CD14-positive monocyte (primary cell): ENCODE data around the gene ACVR1B. TPM values are rescaled to one million over a fixed set of nuclear protein-coding genes. Genes with fewer than 3 reads are reported as not detected.

Experiments used
- DNase-seq, 3 donors: peaks; one replicate each; pipeline ENCODE4 v3.0.0-alpha.2; 2011 to 2022
- H2AFZ ChIP-seq: 2 replicates; pipeline ENCODE4 v1.6.0; 2012; ENCODE audit warnings: mild to moderate bottlenecking, low read depth, low read length, inconsistent platforms; ENCODE audit not compliant: insufficient read depth, poor library complexity, severe bottlenecking
- H3K27ac ChIP-seq, 2 donors: 1 replicate in 1 of 2; 2 replicates in 1 of 2; pipeline ENCODE4 v1.5.1; 2012 to 2013; ENCODE audit warnings: low read length in 2 of 2, control low read depth in 1 of 2, inconsistent platforms in 1 of 2, low read depth in 1 of 2, mild to moderate bottlenecking in 1 of 2
- H3K27me3 ChIP-seq, 2 donors: one replicate each; pipeline versions ENCODE4 v1.6.0 to v1.6.1; 2011 to 2013; ENCODE audit warnings: low read length in 2 of 2; ENCODE audit not compliant: control insufficient read depth in 2 of 2, insufficient read depth in 2 of 2
- H3K36me3 ChIP-seq, 2 donors: replicated peaks in 1 of 2; 1 replicate in 1 of 2; 2 replicates in 1 of 2; pipeline versions ENCODE4 v1.5.1 to v1.6.1; 2012 to 2013; ENCODE audit warnings: low read length in 2 of 2, control low read depth in 1 of 2, inconsistent platforms in 1 of 2, mild to moderate bottlenecking in 1 of 2; ENCODE audit not compliant: insufficient read depth in 2 of 2, control insufficient read depth in 1 of 2
- H3K4me1 ChIP-seq, 2 donors: 1 replicate in 1 of 2; 2 replicates in 1 of 2; pipeline versions ENCODE4 v1.5.1 to v1.6.1; 2012 to 2013; ENCODE audit warnings: low read length in 2 of 2, control low read depth in 1 of 2, inconsistent platforms in 1 of 2, mild to moderate bottlenecking in 1 of 2, moderate library complexity in 1 of 2; ENCODE audit not compliant: insufficient read depth in 2 of 2, control insufficient read depth in 1 of 2
- H3K4me2 ChIP-seq: replicated peaks from 2 replicates; pipeline ENCODE3; 2012; ENCODE audit warnings: low read length, moderate library complexity, mild to moderate bottlenecking; ENCODE audit not compliant: poor library complexity, severe bottlenecking; ENCODE audit errors: extremely low read depth
- H3K4me3 ChIP-seq, 3 experiments: fragments of 200-600 bp in 1 of 3; sonication (generic) in 1 of 3; replicated peaks in 1 of 3; 1 replicate in 2 of 3; 2 replicates in 1 of 3; pipeline ENCODE4 v1.5.1; 2011 to 2013; ENCODE audit warnings: low read length in 3 of 3, mild to moderate bottlenecking in 3 of 3, control low read depth in 2 of 3, low read depth in 2 of 3, inconsistent platforms in 1 of 3, moderate library complexity in 1 of 3
- H3K79me2 ChIP-seq: 2 replicates; pipeline ENCODE4 v1.6.0; 2012; ENCODE audit warnings: mild to moderate bottlenecking, control low read depth, inconsistent platforms, low read length, moderate library complexity; ENCODE audit not compliant: insufficient read depth
- H3K9ac ChIP-seq: 2 replicates; pipeline ENCODE4 v1.6.0; 2017; ENCODE audit warnings: low read length, mild to moderate bottlenecking; ENCODE audit not compliant: insufficient read depth, poor library complexity, severe bottlenecking
- H3K9me3 ChIP-seq, 2 donors: replicated peaks in 1 of 2; 1 replicate in 1 of 2; 2 replicates in 1 of 2; pipeline versions ENCODE4 v1.5.1 to v1.6.1; 2012 to 2013; ENCODE audit warnings: low read length in 2 of 2, control low read depth in 1 of 2; ENCODE audit not compliant: control insufficient read depth in 1 of 2, insufficient read depth in 1 of 2
- H4K20me1 ChIP-seq: 2 replicates; pipeline ENCODE4 v1.6.0; 2012; ENCODE audit warnings: mild to moderate bottlenecking, low read length, control low read depth, moderate library complexity; ENCODE audit not compliant: insufficient read depth
- H3K27ac Mint-ChIP-seq, 7 donors: one replicate each; pipeline ENCODE4 v1.8.0; 2020; ENCODE audit warnings: mild to moderate bottlenecking in 7 of 7, mixed read lengths in 7 of 7, moderate library complexity in 6 of 7, inconsistent platforms in 2 of 7
- H3K27me3 Mint-ChIP-seq, 3 donors: one replicate each; pipeline ENCODE4 v1.8.0; 2021 to 2022; ENCODE audit warnings: low read depth in 3 of 3, mild to moderate bottlenecking in 3 of 3, mixed read lengths in 3 of 3, moderate library complexity in 3 of 3, inconsistent platforms in 1 of 3
- H3K36me3 Mint-ChIP-seq, 2 donors: one replicate each; pipeline ENCODE4 v1.8.0; 2020; ENCODE audit warnings: mixed read lengths in 2 of 2, inconsistent platforms in 1 of 2, mild to moderate bottlenecking in 1 of 2
- H3K4me1 Mint-ChIP-seq: one replicate; pipeline ENCODE4 v1.8.0; 2020; ENCODE audit warnings: mild to moderate bottlenecking, mixed read lengths
- H3K4me3 Mint-ChIP-seq, 2 donors: one replicate each; pipeline ENCODE4 v1.8.0; 2020; ENCODE audit warnings: mild to moderate bottlenecking in 2 of 2, mixed read lengths in 2 of 2, moderate library complexity in 1 of 2
- H3K9me3 Mint-ChIP-seq, 7 donors: one replicate each; pipeline ENCODE4 v1.8.0; 2020 to 2022; ENCODE audit warnings: mixed read lengths in 7 of 7, mild to moderate bottlenecking in 6 of 7, moderate library complexity in 6 of 7, inconsistent platforms in 2 of 7
- WGBS: methylation state at CpG from one replicate; pipeline ENCODE4 v1.1.5; 2013; ENCODE audit warnings: missing lambda C conversion rate; ENCODE audit not compliant: insufficient coverage; 5-methylcytosine and 5-hydroxymethylcytosine counted together
- intact Hi-C, 2 donors: fragments of 100-400 bp; cut with micrococcal nuclease; formaldehyde crosslinking; loops; one replicate each; pipeline versions ENCODE4 v1.15.0 to v1.15.1; 2023
- polyA plus RNA-seq, 3 donors: library from polyadenylated mRNA; depleted of rRNA in 1 of 3; unstranded in 2 of 3; stranded (reverse) in 1 of 3; fragments of 300-500 nt in 2 of 3; fragments of >200 nt in 1 of 3; fragmentation: Illumina TruSeq in 2 of 3; gene quantifications; 1 replicate in 2 of 3; 2 replicates in 1 of 3; pipeline ENCODE4 v1.2.3, GENCODE V29; 2012 to 2021
- TF ChIP-seq, protein P1 (sequence below): fragments of 200-600 bp; IDR thresholded peaks from one replicate; pipeline ENCODE4 v1.8.0; 2022; ENCODE audit warnings: antibody characterized with exemption, mild to moderate bottlenecking

The ACVR1B gene
- polyA plus RNA-seq, 3 donors, result 1.8 to 18.5 (median 3.9) TPM

DNA sequence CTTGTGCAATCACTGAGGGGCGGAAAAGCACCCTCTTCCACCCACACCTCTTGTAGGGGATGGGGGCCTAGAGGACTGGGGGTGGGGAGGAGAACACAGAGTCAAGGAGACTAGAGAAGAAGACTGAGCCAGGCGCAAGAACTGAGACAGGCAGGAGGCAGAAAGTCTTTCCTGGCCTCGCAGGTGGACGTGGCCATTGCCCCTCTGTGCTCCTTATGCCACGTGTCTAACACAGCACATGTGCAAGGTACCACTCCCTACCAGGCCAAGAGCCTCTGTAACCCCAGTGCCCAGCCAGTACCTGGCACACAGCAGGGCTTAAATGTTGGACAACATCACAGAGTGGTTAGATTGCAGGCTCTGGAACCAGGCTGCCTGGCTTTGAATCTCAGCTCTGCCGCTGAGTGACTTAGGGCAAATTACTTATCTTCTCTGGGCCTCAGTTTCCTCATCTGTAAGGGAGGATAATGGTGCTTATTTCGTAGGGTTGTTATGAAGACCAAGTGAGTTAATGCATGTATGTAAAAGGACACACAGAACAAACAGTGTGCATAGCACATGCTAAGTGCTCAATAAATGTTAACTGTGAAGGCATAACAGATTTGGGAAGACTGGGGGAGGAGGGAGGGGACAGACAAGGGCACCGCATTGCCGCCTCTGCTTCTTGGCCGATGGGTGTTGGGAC, 53.9 kb downstream of the ACVR1B start:
- TF ChIP-seq, protein P1, sequence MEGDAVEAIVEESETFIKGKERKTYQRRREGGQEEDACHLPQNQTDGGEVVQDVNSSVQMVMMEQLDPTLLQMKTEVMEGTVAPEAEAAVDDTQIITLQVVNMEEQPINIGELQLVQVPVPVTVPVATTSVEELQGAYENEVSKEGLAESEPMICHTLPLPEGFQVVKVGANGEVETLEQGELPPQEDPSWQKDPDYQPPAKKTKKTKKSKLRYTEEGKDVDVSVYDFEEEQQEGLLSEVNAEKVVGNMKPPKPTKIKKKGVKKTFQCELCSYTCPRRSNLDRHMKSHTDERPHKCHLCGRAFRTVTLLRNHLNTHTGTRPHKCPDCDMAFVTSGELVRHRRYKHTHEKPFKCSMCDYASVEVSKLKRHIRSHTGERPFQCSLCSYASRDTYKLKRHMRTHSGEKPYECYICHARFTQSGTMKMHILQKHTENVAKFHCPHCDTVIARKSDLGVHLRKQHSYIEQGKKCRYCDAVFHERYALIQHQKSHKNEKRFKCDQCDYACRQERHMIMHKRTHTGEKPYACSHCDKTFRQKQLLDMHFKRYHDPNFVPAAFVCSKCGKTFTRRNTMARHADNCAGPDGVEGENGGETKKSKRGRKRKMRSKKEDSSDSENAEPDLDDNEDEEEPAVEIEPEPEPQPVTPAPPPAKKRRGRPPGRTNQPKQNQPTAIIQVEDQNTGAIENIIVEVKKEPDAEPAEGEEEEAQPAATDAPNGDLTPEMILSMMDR, result no peak
- intact Hi-C loops, result no loop called here
- Histone ChIP-seq H3K79me2 (no peaks in the 10 kb centered on the region), H3K9ac (no peak overlapping the region), H2AFZ (no peak overlapping the region), H3K9me3 (no peaks in the 10 kb centered on the region), H3K4me1 (peaks cover 33 to 50% of the 10 kb centered on the region in 2 donors), H3K36me3 (peaks cover 2 to 5% of the 10 kb centered on the region in 2 donors), H3K27ac (peak overlapping the region in 1 of 2 donors; percentile 3), H4K20me1 (peaks cover 35% of the 10 kb centered on the region), H3K4me2 (peak overlapping the region; percentile 86), H3K27me3 (peaks cover 9 to 32% of the 10 kb centered on the region in 2 donors), H3K4me3 (no peak overlapping the region)
- Mint-ChIP-seq H3K27ac (peak overlapping the region; percentile 23 to 94 (median 88)), H3K27me3 (peaks cover 30 to 52% (median 44%) of the 10 kb centered on the region in 3 donors), H3K36me3 (peaks cover 26 to 33% of the 10 kb centered on the region in 2 donors), H3K4me3 (peak overlapping the region; percentile 83 to 94), H3K4me1 (peaks cover 56% of the 10 kb centered on the region), H3K9me3 (peaks cover 0 to 14% (median 8%) of the 10 kb centered on the region in 7 donors)
- no peak for DNase-seq
- WGBS, result 49% methylated on average over 5 of the region's 10 CpGs

DNA sequence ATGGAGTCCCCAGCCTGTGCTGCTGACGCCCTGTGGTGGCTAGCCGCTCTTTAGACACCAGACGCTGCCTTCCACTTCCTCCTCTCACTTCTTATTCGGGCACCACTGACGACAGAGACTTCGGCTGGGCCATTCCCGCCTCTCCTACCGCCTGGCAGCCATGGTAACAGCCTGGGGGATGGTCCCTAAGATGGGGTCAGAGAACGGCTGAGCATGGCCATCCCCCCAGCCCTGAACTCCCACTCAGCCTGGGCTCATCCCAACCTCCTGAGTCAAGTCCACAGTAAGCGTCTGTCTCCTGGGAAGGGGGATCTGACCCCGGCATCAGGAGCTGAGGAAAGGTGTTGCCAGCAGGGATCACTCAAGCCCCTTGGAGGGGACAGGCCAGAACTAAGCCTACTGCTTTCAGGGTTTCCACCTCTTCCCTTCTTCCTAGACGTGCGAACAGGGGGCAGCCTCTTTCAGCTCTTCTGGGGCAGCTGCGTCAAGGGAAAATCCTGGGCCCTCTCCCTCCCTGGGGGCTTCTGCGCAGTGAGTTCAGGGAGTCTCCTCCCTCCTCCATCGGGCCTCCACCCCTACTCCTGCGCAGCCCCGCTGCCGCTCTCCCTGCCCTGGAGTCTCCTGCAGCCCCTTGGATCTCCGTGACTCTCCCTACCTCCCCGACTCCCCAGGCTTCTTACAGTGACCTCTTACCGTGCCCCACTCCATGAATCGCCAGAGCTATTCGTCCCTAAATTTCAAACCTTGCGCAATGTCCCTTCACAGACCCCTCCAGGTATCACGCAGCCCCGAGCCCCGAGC, 54.6 kb downstream of the ACVR1B start:
- peaks cover 33 to 50% of the 10 kb centered on the region in 2 donors for H3K4me1 ChIP-seq
- WGBS, result 13% methylated on average over 26 of the region's 28 CpGs
- intact Hi-C loops, result no loop called here
- peak; percentile 91 to 96 (median 94) for DNase-seq
- Mint-ChIP-seq H3K27me3 (peaks cover 30 to 50% (median 47%) of the 10 kb centered on the region in 3 donors), H3K36me3 (peaks cover 26 to 33% of the 10 kb centered on the region in 2 donors), H3K4me1 (peaks cover 56% of the 10 kb centered on the region), H3K27ac (peak overlapping the region; percentile 70 to 95 (median 92)), H3K9me3 (peaks cover 0 to 14% (median 8%) of the 10 kb centered on the region in 7 donors), H3K4me3 (peak overlapping the region; percentile 83 to 94)
- no peaks in the 10 kb centered on the region for H3K79me2 ChIP-seq
- peaks cover 41% of the 10 kb centered on the region for H4K20me1 ChIP-seq
- peak overlapping the region in 2 of 3 experiments; percentile 23 to 90 for H3K4me3 ChIP-seq
- TF ChIP-seq, protein P1, result no peak
- no peaks in the 10 kb centered on the region for H3K9me3 ChIP-seq
- peak overlapping the region; percentile 46 to 55 for H3K27ac ChIP-seq
- H3K27me3 ChIP-seq, result peaks cover 9 to 32% of the 10 kb centered on the region in 2 donors
- H3K36me3 ChIP-seq, result no peaks in the 10 kb centered on the region
- no peak overlapping the region for H2AFZ ChIP-seq
- H3K9ac ChIP-seq, result peak overlapping the region; percentile 40
- H3K4me2 ChIP-seq, result peak overlapping the region; percentile 86
